ELR (cell line): Measurements from ENCODE around the gene MPG.

ENCODE experiments used
- DNase-seq: peaks from one replicate; pipeline ENCODE4 v3.0.0-alpha.2; 2015; ENCODE audit warnings: low read depth

Gene MPG

GRCh38 chr16:50769-51591, 27.0 kb upstream of the MPG start:
- DNase-seq: no peak

GRCh38 chr16:53346-54236, 24.4 kb upstream of the MPG start, which contains the start of the genes POLR3K and SNRNP25:
TSS of gene POLR3K (minus strand) at chr16:53608. CDS start at chr16:53586, 22 bp downstream.
TSS of gene SNRNP25 (plus strand) at chr16:53828. CDS start at chr16:54017, 189 bp downstream.
- DNase-seq: peak; percentile 96

GRCh38 chr16:54237-54581, 23.8 kb upstream of the MPG start:
- no peak for DNase-seq

GRCh38 chr16:55571-56136, 22.4 kb upstream of the MPG start:
- DNase-seq: no peak

- DNase-seq: no peak
Measured at GRCh38 chr16:56231-56927, 21.6 kb upstream of the MPG start.

- DNase-seq: peak; percentile 67
Measured at GRCh38 chr16:57711-58110, 20.3 kb upstream of the MPG start.

- no peak for DNase-seq
Measured at GRCh38 chr16:58491-59439, 19.3 kb upstream of the MPG start.

- no peak for DNase-seq
Measured at GRCh38 chr16:59440-60059, 18.5 kb upstream of the MPG start.

- no peak for DNase-seq
Measured at GRCh38 chr16:60166-60565, 17.9 kb upstream of the MPG start.

- DNase-seq: no peak
Measured at GRCh38 chr16:60929-61878, 16.8 kb upstream of the MPG start.

GRCh38 chr16:61879-62281, 16.1 kb upstream of the MPG start:
- no peak for DNase-seq

GRCh38 chr16:62283-62967, 15.6 kb upstream of the MPG start:
- DNase-seq: no peak

GRCh38 chr16:62968-63391, 15.0 kb upstream of the MPG start:
- no peak for DNase-seq

GRCh38 chr16:63466-63865, 14.6 kb upstream of the MPG start:
- no peak for DNase-seq

- DNase-seq: no peak
Measured at GRCh38 chr16:63998-64913, 13.8 kb upstream of the MPG start.

- DNase-seq: no peak
Measured at GRCh38 chr16:64914-65255, 13.1 kb upstream of the MPG start.

- peak; percentile 78 for DNase-seq
Measured at GRCh38 chr16:65745-66144, 12.3 kb upstream of the MPG start.
